Daoy (cell line): ENCODE results near the gene CHP2. TPM values are rescaled to one million over a fixed set of nuclear protein-coding genes. Genes with fewer than 3 reads are reported as not detected.
A peak's percentile ranks its signal among the peaks of the same experiment; 100 is the strongest.
"Not testable (repeated sequence)": the region's sequence is repeated elsewhere in the genome, so short reads cannot be mapped to it uniquely, and the experiment has no call there.

Source experiments
- DNase-seq: peaks from one replicate; pipeline ENCODE4 v3.0.0-alpha.2; 2015; ENCODE audit warnings: low read depth
- total RNA-seq: library from RNA; depleted of rRNA; stranded (reverse); fragments of >200 nt; shearing (Covaris generic); gene quantifications from 2 replicates; pipeline ENCODE4 v1.2.3, GENCODE V29; 2014; rRNA removed

Gene CHP2
- total RNA-seq: not detected in 2 replicates

DNA sequence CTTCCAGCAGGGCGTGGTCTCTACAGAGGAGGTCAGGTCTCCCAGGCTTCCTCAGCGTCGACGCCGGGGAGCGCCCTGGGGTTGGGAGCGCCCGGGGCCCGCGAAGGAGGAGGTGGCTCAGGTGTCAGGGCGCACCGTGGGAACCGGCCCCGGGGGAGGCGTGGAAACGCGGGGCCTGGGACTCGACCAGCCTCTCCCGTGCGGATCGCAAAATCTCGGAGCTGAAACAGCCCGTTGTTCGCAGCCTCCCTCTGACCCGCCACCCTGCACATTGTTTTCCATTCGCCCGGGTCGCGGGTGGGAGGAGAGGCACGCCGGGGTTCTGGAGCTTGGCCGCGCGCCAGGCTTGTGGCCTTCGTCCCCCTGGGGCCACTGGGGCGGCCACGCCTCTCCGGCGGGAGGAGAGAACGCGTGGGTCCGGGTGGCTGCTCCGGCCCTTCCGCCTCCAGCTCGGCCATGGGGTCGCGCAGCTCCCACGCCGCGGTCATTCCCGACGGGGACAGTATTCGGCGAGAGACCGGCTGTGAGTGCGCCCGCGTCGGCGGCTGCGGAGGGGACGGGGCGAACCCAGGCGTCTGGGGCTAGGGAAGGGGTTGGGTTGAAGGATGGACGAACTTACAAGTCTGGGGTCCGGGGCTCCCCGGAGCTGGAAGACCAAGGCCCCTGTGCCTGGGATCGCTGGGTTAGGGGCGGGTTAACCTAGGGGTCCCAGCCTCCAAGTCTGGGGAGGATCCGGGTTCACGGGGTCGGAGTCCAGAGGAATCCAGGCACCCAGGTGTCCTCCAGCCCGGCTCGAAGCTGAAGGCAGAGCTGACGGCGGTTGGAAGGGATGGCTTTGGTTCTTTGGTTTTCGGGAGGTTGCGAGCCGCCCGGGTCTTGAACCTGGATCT lies at the start of gene CHP2:
Gene CHP2, plus strand, starts transcription at position 433 of the 890 bp plus-strand sequence. Its CDS starts 24 bp downstream, at position 457.
- DNase-seq: peak; percentile 33

DNA sequence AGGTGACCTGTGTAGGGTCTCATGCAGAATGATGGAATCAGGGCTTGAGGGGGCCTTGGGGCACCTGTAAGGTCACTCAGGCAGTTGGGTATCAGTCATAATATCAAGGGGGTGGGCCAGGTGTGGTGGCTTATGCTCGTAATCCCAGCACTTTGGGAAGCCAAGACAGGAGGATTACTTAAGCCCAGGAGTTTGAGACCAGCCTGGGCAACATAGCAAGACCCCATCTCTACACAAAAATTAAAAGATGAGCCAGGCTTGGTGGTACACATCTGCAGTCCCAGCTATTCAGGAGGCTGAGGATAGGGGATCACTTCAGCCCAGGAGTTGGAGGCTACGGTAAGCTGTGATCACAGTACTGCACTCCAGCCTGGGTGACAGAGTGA lies 49.3 kb upstream of the CHP2 start:
- no peak for DNase-seq

DNA sequence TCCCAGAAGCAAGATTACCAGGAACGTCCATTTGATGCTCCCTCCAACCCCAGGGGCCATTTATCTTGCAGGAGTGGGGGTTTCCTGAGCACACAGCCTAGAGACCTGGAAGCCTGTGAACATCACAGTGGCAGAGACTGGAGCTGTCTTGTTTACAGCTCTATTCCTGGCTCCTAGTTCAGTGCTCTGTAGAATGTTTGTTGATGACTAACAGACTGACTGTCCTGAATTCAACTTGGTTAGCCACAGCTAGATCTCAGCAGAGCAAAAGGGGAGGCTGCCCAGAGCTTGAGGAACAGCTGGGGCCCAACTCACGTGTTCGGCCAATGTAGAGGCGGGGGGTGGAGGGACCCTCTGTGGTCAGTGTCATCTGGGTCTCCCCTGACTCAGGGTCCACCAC lies 48.4 kb upstream of the CHP2 start:
- DNase-seq: no peak

DNA sequence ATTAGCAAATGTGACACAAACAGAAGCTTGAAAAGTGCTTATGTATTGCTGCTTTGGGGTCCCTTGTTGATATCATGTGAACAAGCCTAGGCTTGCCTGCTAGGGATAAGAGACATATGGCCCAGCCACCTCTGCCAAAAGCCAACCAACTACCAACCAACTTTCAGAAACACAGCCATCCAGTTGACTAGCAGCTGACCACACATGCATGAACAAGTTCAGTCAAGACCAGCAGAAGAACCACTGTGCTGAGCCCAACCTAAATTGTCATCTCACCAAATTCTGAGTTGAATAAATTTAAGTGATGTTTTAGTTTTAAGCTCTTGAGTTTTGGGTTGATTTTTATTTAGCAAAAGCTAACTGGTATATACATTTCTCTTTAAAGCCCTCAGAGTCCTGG lies 45.3 kb upstream of the CHP2 start:
- DNase-seq: no peak

DNA sequence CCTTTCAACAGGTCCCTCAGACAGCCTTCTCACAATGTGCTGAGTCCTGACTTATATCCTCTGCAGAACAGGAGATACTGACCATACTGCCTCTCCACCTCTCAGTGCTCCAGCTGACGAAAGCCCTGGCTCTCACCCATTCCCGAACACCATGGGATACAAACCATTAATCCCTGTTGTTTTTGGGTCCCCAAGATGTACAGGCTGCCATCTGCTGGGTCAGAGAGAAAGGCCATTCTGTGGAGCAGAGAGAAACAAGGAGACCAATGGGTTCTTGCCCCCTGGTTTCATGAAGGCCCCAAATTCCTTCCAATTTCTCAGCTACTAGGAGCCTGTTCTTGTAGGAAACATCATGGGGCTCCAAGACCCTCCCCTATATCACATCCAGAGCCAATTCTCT lies 44.8 kb upstream of the CHP2 start:
- DNase-seq: no peak

DNA sequence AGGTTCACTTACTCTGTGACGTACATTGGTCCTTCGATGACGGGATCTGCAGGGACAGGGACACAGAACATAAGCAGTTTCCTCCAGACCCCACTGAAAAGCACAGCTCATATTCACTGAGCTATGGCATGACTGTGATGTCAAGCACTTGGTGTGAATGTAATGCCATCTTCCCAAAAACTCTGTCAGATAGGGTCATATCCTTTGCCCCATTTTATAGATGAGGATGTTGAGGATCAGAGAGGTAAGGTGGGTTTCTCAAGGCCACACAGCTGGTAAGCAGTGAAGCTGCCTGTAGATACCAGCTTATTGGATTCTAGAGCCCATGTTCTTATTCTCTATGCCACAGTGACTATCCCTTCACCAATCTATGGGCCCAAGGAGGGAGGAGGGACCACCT lies 44.3 kb upstream of the CHP2 start:
- DNase-seq: no peak

DNA sequence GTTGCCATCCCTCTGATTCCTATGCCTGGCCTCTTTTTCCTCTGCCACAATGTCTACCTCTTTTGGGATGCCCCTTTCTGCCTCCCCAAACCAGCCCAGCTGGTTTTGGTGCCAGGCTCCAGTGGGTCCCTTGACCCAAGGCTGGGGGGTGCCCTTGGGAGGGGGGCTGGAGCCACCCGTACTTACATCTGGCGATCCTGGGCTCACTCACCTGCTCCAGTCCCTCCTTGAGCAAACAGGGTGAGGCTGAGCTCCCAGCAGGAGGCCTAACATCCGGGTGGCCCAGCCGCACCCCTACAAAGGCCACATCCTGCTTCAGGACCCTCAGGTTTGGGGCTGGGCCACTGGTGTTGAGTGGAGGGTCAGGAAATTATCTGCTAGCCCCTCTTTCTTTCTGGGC lies 43.0 kb upstream of the CHP2 start:
- no peak for DNase-seq

DNA sequence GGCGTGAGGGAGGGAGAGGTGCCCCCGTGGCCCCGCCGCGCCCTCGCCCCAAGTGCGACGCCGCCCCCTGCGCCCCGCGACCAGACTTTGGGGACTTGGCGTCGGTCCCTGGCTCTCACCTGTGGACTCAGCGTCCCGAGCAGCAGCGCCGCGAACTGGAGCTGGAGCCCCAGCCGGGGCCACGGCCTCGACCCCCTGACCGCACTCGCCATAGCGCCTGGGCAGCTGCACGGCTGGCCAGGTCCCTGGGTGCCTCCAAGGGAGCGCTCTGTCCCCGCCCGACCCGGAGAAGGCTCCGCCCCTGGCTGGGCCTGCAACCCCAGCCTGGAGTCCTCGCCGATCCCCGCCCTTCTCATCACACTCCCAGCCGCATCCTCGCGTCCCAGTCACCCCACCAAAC lies 41.9 kb upstream of the CHP2 start, which contains the start of gene ERN2:
Gene ERN2, minus strand, starts transcription at position 247 of the 400 bp plus-strand sequence. Its CDS starts 35 bp downstream, at position 212.
- no peak for DNase-seq

DNA sequence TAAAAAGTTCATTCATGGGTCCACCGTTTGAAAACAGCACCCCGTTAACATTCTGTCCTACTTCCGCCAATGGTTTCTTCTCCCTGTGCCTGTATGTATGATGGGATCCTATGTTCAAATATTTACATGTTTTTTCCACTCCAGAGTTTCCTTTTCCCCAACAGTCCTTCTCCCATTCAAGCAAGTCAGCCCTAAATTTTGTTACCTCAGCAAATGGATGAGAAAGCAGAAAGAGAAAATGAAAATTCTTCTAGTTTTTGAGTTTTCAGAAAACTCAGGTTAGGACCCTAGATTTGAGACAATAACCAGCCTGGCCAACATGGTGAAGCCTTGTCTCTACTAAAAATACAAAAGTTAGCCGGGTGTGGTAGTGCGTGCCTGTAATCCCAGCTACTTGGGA lies 38.3 kb upstream of the CHP2 start:
- no peak for DNase-seq

DNA sequence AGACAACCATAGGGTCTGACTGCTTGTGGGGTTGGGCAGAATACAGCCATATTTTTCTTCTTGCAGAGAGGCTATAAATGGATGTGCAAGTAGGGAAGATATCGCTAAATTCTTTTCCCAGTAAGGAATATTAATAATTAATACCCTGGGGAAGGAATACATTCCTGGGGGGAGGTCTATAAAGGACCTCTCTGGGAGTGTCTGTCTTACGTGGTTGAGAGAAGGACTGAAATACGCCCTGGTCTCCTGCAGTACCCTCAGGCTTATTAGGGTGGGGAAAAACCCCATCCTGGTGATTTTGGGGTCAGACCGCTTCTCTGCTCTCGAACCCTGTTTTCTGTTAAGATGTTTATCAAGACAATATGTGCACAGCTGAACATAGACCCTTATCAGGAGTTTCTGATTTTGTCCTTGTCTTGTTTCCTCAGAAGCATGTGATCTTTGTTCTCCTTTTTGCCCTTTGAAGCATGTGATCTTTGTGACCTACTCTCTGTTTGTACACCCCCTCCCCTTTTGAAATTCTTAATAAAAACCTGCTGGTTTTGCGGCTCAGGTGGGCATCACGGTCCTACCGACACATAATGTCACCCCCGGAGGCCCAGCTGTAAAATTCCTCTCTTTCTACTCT lies 32.1 kb upstream of the CHP2 start:
- not testable (repeated sequence) for DNase-seq

DNA sequence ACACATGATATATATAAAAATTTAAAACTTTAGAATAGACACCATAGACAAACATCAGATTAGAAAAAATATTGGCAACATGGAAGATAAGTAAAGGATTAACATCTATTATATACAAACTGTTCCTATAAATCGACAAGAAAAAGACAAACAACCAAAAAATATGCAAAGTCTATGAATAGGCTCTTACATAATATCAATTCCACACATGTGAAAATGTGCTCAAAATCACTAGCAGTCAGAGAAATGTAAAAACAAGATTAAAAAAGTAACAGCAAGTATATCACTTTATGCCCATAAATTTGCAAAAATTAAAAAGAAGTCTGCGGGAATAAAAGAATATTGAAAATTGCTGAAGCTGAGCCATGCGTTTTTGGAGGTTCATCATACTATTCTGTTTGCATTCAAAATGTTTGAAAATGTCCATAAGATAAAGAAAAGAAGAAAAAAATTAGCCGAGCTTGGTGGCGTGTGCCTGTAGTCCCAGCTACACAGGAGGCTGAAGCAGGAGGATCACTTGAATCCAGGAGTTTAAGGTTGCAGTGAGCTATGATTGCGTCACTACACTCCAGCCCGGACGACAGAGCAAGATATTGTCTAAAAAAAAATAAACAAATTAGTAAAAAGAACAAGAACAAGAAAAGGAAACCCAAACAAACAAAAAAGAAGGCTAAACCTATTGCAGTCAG lies 30.6 kb upstream of the CHP2 start:
- DNase-seq: no peak

DNA sequence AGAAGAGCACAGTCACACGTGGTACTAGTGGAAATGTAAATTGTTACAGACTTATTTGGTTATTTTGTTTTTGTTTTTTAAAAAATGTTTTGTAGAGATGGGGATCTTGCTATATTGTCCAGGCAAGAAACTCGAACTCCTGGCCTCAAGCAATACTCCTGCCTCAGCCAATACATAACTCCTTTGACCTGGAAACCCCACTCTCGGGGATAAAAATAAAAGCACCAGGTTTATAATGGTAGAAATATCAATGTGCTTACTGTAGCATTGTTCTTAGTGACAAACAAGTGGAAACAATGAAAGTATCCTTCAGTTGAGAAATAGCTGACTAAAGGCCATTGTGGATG lies 30.1 kb upstream of the CHP2 start:
- no peak for DNase-seq

DNA sequence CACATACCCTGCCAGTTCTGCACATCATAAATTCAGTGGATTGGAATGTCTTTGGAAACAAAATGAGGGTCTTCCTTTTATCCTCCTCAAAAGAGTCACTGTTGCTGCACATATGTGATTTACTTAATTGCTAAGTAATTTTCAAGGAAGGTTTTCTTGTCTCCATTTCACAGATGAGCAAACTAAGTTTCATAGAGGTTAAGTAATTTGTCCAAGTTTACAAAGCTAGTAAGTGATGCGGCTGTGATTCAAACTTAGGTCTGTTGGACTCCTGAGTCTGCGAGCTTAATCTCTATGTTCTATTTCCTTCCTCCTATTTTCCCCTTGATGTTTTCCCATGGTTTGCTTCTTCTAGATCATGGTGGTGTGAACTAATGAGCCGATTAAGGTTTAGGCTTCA lies 28.1 kb upstream of the CHP2 start:
- no peak for DNase-seq

DNA sequence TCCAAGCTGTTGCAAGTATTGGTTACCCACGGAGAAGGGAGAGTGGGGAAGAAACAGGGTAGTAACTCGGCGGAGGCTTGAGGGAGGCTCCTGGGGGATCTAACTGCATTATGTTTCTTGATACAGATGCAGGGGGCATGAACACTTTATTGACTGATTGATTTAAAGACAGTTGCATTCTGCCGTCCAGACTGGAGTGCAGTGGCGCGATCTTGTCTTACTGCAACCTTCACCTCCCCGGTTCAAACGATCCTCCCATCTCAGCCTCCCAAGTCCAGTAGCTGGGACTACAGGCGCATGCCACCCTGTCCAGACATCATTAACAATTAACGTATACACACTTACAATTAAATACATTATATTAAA lies 26.7 kb upstream of the CHP2 start:
- DNase-seq: no peak

DNA sequence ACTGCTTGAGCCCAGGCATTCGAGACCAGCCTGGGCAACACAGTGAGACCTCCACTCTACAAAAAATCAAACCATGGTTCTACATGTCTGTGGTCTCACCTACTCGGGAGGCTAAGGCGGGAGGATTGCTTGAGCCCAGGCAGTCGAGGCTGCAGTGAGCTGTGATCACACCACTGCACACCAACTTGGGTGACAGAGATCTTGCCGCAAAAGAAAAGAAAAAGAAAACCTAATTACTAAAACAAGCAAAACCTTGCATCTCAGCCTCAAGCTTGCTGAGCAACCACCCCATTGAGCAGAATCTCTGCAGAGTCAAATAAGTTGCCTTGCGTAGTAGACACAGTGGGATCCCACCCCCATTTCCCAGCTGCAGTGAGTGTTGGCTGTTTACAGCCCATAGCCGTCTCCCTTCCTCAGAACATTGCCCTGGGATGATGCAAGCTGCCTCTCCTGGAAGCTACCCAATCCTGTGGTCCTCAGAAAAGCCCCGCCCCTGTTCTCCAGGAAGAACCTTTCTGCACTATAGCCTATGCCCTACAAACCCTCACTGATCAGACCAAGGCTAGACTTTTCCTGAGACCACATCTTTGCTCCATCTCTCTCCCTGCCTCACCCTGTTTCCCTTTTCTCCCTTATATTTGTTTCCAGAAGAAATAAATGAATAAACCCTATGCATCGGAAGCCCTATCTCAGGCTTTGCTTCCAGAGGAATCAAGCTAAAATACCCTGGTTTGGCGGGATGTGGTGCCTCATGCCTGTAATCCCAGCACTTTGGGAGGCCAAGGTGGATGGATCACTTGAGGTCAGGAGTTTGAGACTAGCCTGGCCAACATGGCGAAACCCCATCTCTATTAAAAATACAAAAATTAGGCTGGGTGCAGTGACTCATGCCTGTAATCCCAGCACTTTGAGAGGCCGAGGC lies 25.1 kb upstream of the CHP2 start:
- peak; percentile 68 for DNase-seq

DNA sequence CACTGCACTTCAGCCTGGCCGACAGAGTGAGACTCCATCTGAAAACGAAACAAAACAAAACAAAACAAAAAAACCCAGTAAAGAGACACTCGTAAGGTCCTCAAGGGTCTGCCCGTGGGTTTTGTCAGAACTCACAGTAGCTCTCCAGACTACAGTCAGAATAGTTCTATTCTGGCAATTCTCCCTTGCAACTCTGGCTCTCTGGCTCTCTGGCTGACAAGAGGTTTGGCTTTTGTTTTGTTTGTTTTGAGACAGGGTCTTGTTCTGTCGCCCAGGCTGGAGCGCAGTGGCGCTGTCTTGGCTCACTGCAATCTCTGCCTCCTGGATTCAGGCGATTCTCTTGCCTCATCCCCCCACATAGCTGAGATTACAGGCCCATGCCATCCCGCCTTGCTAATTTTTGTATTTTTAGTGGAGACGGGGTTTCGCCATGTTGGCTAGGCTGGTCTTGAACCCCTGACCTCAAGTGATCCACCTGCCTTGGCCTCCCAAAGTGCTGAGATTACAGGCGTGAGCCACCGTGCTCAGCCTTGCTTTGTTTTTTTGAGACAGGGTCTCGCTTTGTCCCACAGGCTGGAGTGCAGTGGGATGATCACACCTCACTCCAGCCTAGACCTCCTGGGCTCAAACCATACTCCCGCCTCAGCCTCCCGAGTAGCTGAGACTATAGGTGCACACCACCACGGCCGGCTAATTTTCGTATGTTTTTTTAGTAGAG lies 20.5 kb upstream of the CHP2 start:
- DNase-seq: no peak

DNA sequence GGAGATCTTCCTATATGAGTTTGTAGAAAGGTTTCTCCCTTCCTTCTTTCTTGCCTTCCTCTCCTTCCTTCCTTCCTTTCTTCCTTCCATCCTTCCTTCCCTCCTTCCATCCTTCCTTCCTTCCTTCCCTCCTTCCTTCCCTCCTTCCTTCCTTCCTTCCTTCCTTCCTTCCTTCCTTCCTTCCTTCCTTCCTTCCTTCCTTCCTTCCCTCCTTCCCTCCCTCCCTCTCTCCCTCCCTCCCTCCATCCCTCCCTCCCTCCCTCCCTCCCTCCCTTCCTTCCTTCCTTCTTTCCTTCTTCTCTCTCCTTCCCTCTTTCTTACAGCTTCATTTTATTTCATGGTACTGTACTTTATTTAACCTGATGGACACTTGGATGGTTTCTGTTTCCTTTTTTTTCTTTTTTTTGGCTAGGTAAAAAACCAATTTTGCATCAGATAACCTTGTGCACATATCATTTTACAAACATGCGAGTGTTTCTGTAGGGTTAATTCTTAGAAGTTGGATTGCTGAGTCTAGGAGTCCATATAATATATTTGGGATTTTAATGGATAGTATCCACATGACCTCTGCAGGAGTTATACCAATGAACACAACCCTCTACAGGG lies 17.3 kb upstream of the CHP2 start:
- DNase-seq: not testable (repeated sequence)

DNA sequence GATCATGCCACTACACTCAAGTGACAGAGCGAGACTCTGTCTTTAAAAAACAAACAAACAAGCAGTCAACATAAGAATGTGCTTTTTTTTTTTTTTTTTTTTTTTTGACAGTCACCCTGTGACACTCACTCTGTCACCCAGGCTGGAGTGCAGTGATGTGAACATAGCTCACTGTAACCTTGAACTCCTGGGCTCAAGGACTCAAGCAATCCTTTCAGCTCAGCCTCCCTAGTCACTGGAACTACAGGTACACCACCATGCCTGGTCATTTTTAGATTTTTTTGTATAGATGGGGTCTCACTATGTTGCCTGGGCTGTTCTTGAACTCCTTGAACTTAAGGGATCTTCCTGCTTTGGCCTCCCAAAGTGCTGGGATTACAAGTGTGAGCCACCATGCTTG lies 15.3 kb upstream of the CHP2 start:
- no peak for DNase-seq

DNA sequence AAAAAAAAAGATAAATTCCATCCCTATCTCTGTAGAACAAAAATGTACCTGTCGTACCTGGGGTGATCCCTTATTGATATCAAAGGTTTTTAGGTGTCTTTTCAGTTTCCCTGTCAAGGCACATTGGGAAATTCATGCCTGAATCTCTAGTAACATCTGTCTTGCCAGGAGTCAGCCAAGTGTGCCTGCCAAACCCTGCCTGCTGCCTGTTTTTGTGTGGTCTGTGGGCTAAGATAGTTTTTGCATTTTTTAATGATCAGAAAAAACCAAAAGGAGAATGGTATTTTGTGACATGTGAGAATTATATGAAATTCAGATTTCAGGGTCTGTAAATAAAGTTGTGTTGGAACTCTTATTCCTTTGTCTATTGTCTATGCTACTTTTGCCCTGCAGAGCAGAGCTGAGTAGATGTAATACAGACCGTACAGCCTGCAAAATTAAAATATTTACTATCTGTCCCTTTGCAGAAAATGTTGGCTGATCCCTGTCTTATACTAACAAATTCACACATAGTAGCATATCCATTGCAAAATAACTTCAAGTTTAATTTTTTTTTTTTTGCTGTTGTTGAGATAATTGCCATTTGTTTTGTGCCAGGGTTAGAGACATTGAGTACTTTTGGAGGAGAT lies 13.0 kb upstream of the CHP2 start:
- DNase-seq: no peak

DNA sequence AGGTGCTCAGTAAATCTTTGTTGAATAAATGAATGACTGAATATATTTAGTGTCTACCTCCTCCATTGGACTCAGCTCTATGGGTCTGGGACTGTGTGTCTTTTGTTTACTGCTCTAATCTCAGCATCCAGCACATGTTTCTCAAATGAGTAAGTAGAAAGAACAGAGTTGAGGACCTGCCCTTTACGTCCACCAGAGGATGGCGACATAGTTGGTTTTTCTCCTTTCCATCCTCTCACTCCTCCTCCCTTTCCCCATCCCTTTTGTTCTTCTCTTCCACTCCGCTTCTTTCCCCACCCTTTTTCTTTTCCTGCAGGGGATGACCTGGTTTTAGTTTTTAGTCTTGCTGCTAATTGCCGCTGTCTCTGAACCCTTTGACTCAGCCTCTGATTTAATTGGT lies 12.1 kb upstream of the CHP2 start:
- DNase-seq: no peak
